HCT116 (cell line): Measurements from ENCODE around the gene CDK11B. TPM values are rescaled to one million over a fixed set of nuclear protein-coding genes. Genes with fewer than 3 reads are reported as not detected.

Experiments
- ATAC-seq: fragments of 200-7000 bp; cut with Tn5 transposase; 2 replicates; pipeline ENCODE4 v1.9.1; 2020; ENCODE audit warnings: mild to moderate bottlenecking, moderate library complexity
- BruUV-seq: library from RNA; stranded (reverse); fragments of 400-500 nt; replicated peaks from 2 replicates; lab custom pipeline; 2021; lab: Mats Ljungman, UMichigan
- CTCF ChIA-PET: fragments of 300-600 bp; sonication (Branson Sonifier 250); formaldehyde crosslinking; loops from one replicate; lab custom pipeline; 2021; ENCODE audit warnings: antibody characterized with exemption; lab: Charles Lee
- POLR2A ChIA-PET: fragments of 300-600, 350-600 bp; sonication (Branson Sonifier 250); formaldehyde crosslinking; loops from one replicate; lab custom pipeline; 2021; ENCODE audit warnings: antibody characterized with exemption; lab: Charles Lee
- RAD21 ChIA-PET, 2 experiments: fragments of 300-600 bp; sonication (Branson Sonifier 250); formaldehyde crosslinking; loops; one replicate each; lab custom pipeline; 2023; ENCODE audit warnings: low total read pairs in 2 of 2; ENCODE audit not compliant: uncharacterized antibody in 2 of 2, unreplicated experiment in 2 of 2, low non-redundant PET in 1 of 2; lab: Charles Lee
- DNase-seq: peaks from one replicate; pipeline ENCODE4 v3.0.0-alpha.2; 2010; ENCODE audit warnings: low read depth, low spot score
- H2AFZ ChIP-seq: fragments of 200-600 bp; shearing (Covaris generic), sonication (generic); 2 replicates; pipeline ENCODE4 v1.6.1; 2017; ENCODE audit warnings: low read depth, mixed run types, mixed read lengths, antibody characterized with exemption, low read length; ENCODE audit not compliant: poor library complexity, severe bottlenecking
- H3K27ac ChIP-seq: 2 replicates; pipeline ENCODE4 v1.5.1; 2012; ENCODE audit warnings: low read depth, low read length
- H3K27me3 ChIP-seq: fragments of 200-600 bp; sonication (generic); 2 replicates; pipeline ENCODE4 v1.6.1; 2016; ENCODE audit warnings: mixed run types, low read length, mixed read lengths; ENCODE audit not compliant: insufficient read depth
- H3K36me3 ChIP-seq, 2 experiments: fragments of 200-500 bp in 1 of 2; fragments of 200-600 bp in 1 of 2; sonication (Bioruptor generic) in 1 of 2; sonication (generic) in 1 of 2; 2 replicates each; pipeline versions ENCODE4 v1.5.1 to v1.6.1; 2014 to 2016; ENCODE audit warnings: low read length in 2 of 2, inconsistent platforms in 1 of 2, mixed read lengths in 1 of 2, mixed run types in 1 of 2; ENCODE audit not compliant: insufficient read depth in 2 of 2, control insufficient read depth in 1 of 2
- H3K4me1 ChIP-seq, 2 experiments: fragments of 200-600 bp in 1 of 2; sonication (generic) in 1 of 2; 2 replicates each; pipeline versions ENCODE4 v1.5.1 to v1.6.1; 2012 to 2017; ENCODE audit warnings: low read length in 2 of 2, inconsistent platforms in 1 of 2, mild to moderate bottlenecking in 1 of 2, mixed read lengths in 1 of 2, mixed run types in 1 of 2, moderate library complexity in 1 of 2; ENCODE audit not compliant: insufficient read depth in 2 of 2, control insufficient read depth in 1 of 2
- H3K4me2 ChIP-seq: fragments of 200-600 bp; sonication (generic); 2 replicates; pipeline ENCODE4 v1.6.1; 2017; ENCODE audit warnings: mixed run types, low read length, mixed read lengths
- H3K4me3 ChIP-seq, 2 experiments: fragments of 200-600 bp in 1 of 2; sonication (generic) in 1 of 2; replicated peaks in 1 of 2; 2 replicates each; pipeline ENCODE4 v1.5.1; 2011 to 2016; ENCODE audit warnings: low read length in 2 of 2, control low read depth in 1 of 2, low read depth in 1 of 2, mild to moderate bottlenecking in 1 of 2, mixed read lengths in 1 of 2, mixed run types in 1 of 2
- H3K79me2 ChIP-seq: fragments of 200-600 bp; sonication (generic); 2 replicates; pipeline ENCODE4 v1.6.1; 2017; ENCODE audit warnings: mild to moderate bottlenecking, mixed run types, low read length, moderate library complexity, mixed read lengths; ENCODE audit not compliant: insufficient read depth
- H3K9ac ChIP-seq: fragments of 200-600 bp; sonication (generic); 2 replicates; pipeline ENCODE4 v1.6.1; 2016; ENCODE audit warnings: low read length, mixed read lengths
- H3K9me2 ChIP-seq: fragments of 200-600 bp; sonication (generic), shearing (Covaris generic); 2 replicates; pipeline ENCODE4 v1.6.1; 2017; ENCODE audit warnings: mixed run types, mild to moderate bottlenecking, moderate library complexity; ENCODE audit not compliant: insufficient read depth
- H3K9me3 ChIP-seq, 2 experiments: fragments of 200-500 bp in 1 of 2; fragments of 200-600 bp in 1 of 2; sonication (Bioruptor generic) in 1 of 2; sonication (generic) in 1 of 2; 2 replicates each; pipeline ENCODE4 v1.6.1; 2014 to 2017; ENCODE audit warnings: low read length in 2 of 2, mixed read lengths in 2 of 2, inconsistent platforms in 1 of 2, low read depth in 1 of 2, mild to moderate bottlenecking in 1 of 2, mixed run types in 1 of 2, moderate library complexity in 1 of 2; ENCODE audit not compliant: control insufficient read depth in 1 of 2, insufficient read depth in 1 of 2
- H4K20me1 ChIP-seq: fragments of 200-600 bp; sonication (generic), shearing (Covaris generic); 2 replicates; pipeline ENCODE4 v1.6.1; 2017; ENCODE audit warnings: mixed run types, mild to moderate bottlenecking, moderate library complexity; ENCODE audit not compliant: insufficient read depth
- CEBPB ChIP-seq: IDR thresholded peaks from 2 replicates; pipeline ENCODE4 v1.6.1; 2012; ENCODE audit warnings: low read depth
- ELF1 ChIP-seq: IDR thresholded peaks from 2 replicates; pipeline ENCODE4 v1.6.1; 2012; ENCODE audit warnings: low read depth, borderline replicate concordance
- EZH2phosphoT487 ChIP-seq: fragments of 200-600 bp; IDR thresholded peaks from 2 replicates; pipeline ENCODE4 v1.6.1; 2018; ENCODE audit warnings: antibody characterized with exemption, borderline replicate concordance
- JUND ChIP-seq: IDR thresholded peaks from 2 replicates; pipeline ENCODE4 v1.6.1; 2012
- POLR2A ChIP-seq: IDR thresholded peaks from 2 replicates; pipeline ENCODE4 v1.7.0; 2011; ENCODE audit warnings: borderline replicate concordance; ENCODE audit not compliant: insufficient read depth, insufficient read length; ENCODE audit errors: extremely low read depth
- SP1 ChIP-seq: IDR thresholded peaks from 2 replicates; pipeline ENCODE4 v1.6.1; 2012; ENCODE audit warnings: low read depth
- SRF ChIP-seq: IDR thresholded peaks from 2 replicates; pipeline ENCODE4 v1.6.1; 2012; ENCODE audit warnings: low read depth
- TCF7L2 ChIP-seq: IDR thresholded peaks from 2 replicates; pipeline ENCODE4 v1.7.0; 2011; ENCODE audit warnings: borderline replicate concordance, inconsistent platforms; ENCODE audit not compliant: insufficient read depth, insufficient read length; ENCODE audit errors: extremely low read depth
- YY1 ChIP-seq: IDR thresholded peaks from 2 replicates; pipeline ENCODE4 v1.6.1; 2011; ENCODE audit warnings: low read length, low read depth, moderate library complexity, mild to moderate bottlenecking; ENCODE audit not compliant: insufficient replicate concordance; ENCODE audit errors: extremely low read depth
- ZFX ChIP-seq: fragments of 450-650 bp; IDR thresholded peaks from 2 replicates; pipeline ENCODE4 v1.6.1; 2017
- ZNF274 ChIP-seq: fragments of 200-500 bp; sonication (Bioruptor generic); IDR thresholded peaks from 2 replicates; pipeline ENCODE4 v1.6.1; 2014; ENCODE audit warnings: mild to moderate bottlenecking, low read depth, low read length, inconsistent platforms
- intact Hi-C: fragments of 100-400 bp; cut with micrococcal nuclease; formaldehyde crosslinking; loops from 2 replicates; pipeline ENCODE4 v1.10.0; 2022
- total RNA-seq: library from RNA; stranded (reverse); gene quantifications from one replicate; pipeline ENCODE4 v1.2.1, GENCODE V29; 2021; ENCODE audit not compliant: unreplicated experiment
- TF ChIP-seq, protein P1 (sequence below): IDR thresholded peaks from 2 replicates; pipeline ENCODE4 v1.6.1; 2012
- TF ChIP-seq, protein P2 (sequence below): IDR thresholded peaks from 2 replicates; pipeline ENCODE4 v1.6.1; 2012; ENCODE audit warnings: low read depth
- TF ChIP-seq, protein P3 (sequence below), 3 experiments: fragments of 200-600 bp in 1 of 3; sonication (generic) in 1 of 3; IDR thresholded peaks in 2 of 3; conservative IDR thresholded peaks in 1 of 3; 2 replicates each; pipeline ENCODE4 v1.5.1; 2012 to 2017; ENCODE audit warnings: low read depth in 2 of 3, low read length in 2 of 3, antibody characterized with exemption in 1 of 3, borderline replicate concordance in 1 of 3, control low read depth in 1 of 3, mild to moderate bottlenecking in 1 of 3, mixed read lengths in 1 of 3, mixed run types in 1 of 3, moderate library complexity in 1 of 3; ENCODE audit not compliant: insufficient read depth in 1 of 3
- TF ChIP-seq, protein P4 (sequence below): IDR thresholded peaks from 2 replicates; pipeline ENCODE4 v1.6.1; 2011; ENCODE audit warnings: mild to moderate bottlenecking, low read length, moderate library complexity; ENCODE audit not compliant: insufficient replicate concordance; ENCODE audit errors: extremely low read depth

Gene CDK11B
- total RNA-seq, 1 experiment from 2014 or later = 31.5 TPM

DNA sequence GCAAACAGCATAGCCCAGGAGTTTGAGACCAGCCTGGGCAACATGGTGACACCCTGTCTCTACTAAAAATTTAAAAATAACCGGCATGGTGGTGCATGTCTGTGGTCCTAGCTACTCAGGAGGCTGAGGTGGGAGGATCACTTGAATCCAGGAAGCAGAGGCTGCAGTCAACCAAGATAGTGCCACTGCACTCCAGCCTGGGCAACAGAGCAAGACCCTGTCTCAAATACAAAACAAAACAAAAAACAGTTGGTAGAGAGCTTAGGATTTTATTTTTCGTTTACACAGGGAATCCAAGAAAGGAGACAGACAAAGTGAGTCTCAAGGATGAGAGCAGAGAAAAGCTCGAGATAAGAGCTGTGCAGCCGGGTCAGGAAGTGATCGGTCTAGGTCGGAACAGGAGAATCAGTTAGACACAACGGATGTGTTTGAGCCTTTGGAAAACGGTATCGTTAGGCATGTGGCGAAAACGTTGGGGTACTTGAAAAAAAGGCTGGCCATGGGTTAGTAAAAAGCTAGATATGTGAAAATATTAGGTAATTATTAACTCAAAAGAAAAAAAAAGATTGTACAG lies 45.2 kb downstream of the CDK11B start (continued):
- no peak for TF ChIP-seq ZFX
- no peak for TF ChIP-seq JUND
- TF ChIP-seq, protein P1, sequence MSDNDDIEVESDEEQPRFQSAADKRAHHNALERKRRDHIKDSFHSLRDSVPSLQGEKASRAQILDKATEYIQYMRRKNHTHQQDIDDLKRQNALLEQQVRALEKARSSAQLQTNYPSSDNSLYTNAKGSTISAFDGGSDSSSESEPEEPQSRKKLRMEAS = no peak
- no peak for TF ChIP-seq SRF
- no peak for TF ChIP-seq SP1
- no peak for TF ChIP-seq TCF7L2
- TF ChIP-seq, all 23 proteins: peak for 0

DNA sequence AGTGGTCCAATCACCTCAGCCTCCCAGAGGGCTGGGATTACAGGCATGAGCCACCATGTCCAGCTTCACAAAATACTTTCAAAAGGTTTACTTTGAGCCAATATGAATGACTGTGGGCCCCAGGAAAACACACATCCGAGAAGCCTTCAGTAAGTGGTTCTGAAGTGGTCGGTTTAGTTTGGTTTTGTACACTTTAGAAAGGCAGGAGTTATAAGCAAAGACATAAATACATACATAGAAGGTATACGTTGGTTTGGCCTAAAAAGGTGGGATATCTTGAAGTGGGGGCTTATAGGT lies 46.8 kb downstream of the CDK11B start:
- DNase-seq (no peak), ATAC-seq (no peak)
- CTCF ChIA-PET = no interaction called here
- RAD21 ChIA-PET = no interaction called here
- Histone ChIP-seq H3K27ac (no peak overlapping the region), H3K9me3 (no peaks in the 10 kb centered on the region), H3K4me3 (no peak overlapping the region), H3K9me2 (no peaks in the 10 kb centered on the region), H4K20me1 (0 out of 2 replicates have a peak, but pooled peaks cover 3% of the 10 kb centered on the region), H3K79me2 (peaks cover 9% of the 10 kb centered on the region; the same call in 1 of the 2 replicates), H3K36me3 (no peaks in the 10 kb centered on the region), H3K4me2 (no peak overlapping the region), H3K4me1 (peaks cover 7 to 19% of the 10 kb centered on the region in 2 experiments; a peak in 3 of 4 replicates), H2AFZ (no peak overlapping the region), H3K9ac (no peak overlapping the region), H3K27me3 (no peaks in the 10 kb centered on the region)
- intact Hi-C loops = loop anchor here (10.0 kb wide), 1 partner anchor 267 kb away; the partner anchor contains the start of gene DVL1
- POLR2A ChIA-PET = no interaction called here
- TF ChIP-seq CEBPB (no peak), YY1 (no peak), EZH2phosphoT487 (no peak), ZNF274 (no peak), ZFX (no peak), POLR2A (no peak), ELF1 (no peak), SP1 (no peak)
- TF ChIP-seq, protein P2, sequence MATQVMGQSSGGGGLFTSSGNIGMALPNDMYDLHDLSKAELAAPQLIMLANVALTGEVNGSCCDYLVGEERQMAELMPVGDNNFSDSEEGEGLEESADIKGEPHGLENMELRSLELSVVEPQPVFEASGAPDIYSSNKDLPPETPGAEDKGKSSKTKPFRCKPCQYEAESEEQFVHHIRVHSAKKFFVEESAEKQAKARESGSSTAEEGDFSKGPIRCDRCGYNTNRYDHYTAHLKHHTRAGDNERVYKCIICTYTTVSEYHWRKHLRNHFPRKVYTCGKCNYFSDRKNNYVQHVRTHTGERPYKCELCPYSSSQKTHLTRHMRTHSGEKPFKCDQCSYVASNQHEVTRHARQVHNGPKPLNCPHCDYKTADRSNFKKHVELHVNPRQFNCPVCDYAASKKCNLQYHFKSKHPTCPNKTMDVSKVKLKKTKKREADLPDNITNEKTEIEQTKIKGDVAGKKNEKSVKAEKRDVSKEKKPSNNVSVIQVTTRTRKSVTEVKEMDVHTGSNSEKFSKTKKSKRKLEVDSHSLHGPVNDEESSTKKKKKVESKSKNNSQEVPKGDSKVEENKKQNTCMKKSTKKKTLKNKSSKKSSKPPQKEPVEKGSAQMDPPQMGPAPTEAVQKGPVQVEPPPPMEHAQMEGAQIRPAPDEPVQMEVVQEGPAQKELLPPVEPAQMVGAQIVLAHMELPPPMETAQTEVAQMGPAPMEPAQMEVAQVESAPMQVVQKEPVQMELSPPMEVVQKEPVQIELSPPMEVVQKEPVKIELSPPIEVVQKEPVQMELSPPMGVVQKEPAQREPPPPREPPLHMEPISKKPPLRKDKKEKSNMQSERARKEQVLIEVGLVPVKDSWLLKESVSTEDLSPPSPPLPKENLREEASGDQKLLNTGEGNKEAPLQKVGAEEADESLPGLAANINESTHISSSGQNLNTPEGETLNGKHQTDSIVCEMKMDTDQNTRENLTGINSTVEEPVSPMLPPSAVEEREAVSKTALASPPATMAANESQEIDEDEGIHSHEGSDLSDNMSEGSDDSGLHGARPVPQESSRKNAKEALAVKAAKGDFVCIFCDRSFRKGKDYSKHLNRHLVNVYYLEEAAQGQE = no peak
- TF ChIP-seq, protein P3, sequence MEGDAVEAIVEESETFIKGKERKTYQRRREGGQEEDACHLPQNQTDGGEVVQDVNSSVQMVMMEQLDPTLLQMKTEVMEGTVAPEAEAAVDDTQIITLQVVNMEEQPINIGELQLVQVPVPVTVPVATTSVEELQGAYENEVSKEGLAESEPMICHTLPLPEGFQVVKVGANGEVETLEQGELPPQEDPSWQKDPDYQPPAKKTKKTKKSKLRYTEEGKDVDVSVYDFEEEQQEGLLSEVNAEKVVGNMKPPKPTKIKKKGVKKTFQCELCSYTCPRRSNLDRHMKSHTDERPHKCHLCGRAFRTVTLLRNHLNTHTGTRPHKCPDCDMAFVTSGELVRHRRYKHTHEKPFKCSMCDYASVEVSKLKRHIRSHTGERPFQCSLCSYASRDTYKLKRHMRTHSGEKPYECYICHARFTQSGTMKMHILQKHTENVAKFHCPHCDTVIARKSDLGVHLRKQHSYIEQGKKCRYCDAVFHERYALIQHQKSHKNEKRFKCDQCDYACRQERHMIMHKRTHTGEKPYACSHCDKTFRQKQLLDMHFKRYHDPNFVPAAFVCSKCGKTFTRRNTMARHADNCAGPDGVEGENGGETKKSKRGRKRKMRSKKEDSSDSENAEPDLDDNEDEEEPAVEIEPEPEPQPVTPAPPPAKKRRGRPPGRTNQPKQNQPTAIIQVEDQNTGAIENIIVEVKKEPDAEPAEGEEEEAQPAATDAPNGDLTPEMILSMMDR (IDR thresholded peaks at IDR 0.05 in 2 of 3, conservative IDR thresholded peaks at IDR 0.05 in 1 of 3; ENCODE audit: borderline replicate concordance in 1 of 3, insufficient read depth in 1 of 3, low read depth in 2 of 3, low read length in 2 of 3) = no peak
- TF ChIP-seq, protein P4, sequence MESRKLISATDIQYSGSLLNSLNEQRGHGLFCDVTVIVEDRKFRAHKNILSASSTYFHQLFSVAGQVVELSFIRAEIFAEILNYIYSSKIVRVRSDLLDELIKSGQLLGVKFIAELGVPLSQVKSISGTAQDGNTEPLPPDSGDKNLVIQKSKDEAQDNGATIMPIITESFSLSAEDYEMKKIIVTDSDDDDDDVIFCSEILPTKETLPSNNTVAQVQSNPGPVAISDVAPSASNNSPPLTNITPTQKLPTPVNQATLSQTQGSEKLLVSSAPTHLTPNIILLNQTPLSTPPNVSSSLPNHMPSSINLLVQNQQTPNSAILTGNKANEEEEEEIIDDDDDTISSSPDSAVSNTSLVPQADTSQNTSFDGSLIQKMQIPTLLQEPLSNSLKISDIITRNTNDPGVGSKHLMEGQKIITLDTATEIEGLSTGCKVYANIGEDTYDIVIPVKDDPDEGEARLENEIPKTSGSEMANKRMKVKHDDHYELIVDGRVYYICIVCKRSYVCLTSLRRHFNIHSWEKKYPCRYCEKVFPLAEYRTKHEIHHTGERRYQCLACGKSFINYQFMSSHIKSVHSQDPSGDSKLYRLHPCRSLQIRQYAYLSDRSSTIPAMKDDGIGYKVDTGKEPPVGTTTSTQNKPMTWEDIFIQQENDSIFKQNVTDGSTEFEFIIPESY = no peak
- no TSS peak for BruUV-seq
